ENCODE measurements around the gene B3GNT3.

- TF ChIP-seq NFIC (IDR thresholded peaks at IDR 0.05) (peak; percentile 19; the same call in 1 of the 2 replicates), EP300 (IDR thresholded peaks at IDR 0.05; ENCODE audit: borderline replicate concordance) (peak; percentile 75), TAF1 (IDR thresholded peaks at IDR 0.05; ENCODE audit: low read depth) (no peak), TCF12 (IDR thresholded peaks at IDR 0.05; ENCODE audit: low read depth) (peak; percentile 76), ZBTB7A (IDR thresholded peaks at IDR 0.05; ENCODE audit: low read depth) (no peak)
- TF ChIP-seq, protein P1, sequence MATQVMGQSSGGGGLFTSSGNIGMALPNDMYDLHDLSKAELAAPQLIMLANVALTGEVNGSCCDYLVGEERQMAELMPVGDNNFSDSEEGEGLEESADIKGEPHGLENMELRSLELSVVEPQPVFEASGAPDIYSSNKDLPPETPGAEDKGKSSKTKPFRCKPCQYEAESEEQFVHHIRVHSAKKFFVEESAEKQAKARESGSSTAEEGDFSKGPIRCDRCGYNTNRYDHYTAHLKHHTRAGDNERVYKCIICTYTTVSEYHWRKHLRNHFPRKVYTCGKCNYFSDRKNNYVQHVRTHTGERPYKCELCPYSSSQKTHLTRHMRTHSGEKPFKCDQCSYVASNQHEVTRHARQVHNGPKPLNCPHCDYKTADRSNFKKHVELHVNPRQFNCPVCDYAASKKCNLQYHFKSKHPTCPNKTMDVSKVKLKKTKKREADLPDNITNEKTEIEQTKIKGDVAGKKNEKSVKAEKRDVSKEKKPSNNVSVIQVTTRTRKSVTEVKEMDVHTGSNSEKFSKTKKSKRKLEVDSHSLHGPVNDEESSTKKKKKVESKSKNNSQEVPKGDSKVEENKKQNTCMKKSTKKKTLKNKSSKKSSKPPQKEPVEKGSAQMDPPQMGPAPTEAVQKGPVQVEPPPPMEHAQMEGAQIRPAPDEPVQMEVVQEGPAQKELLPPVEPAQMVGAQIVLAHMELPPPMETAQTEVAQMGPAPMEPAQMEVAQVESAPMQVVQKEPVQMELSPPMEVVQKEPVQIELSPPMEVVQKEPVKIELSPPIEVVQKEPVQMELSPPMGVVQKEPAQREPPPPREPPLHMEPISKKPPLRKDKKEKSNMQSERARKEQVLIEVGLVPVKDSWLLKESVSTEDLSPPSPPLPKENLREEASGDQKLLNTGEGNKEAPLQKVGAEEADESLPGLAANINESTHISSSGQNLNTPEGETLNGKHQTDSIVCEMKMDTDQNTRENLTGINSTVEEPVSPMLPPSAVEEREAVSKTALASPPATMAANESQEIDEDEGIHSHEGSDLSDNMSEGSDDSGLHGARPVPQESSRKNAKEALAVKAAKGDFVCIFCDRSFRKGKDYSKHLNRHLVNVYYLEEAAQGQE (IDR thresholded peaks at IDR 0.05; ENCODE audit: low read depth), result no peak
- TF ChIP-seq, protein P2, sequence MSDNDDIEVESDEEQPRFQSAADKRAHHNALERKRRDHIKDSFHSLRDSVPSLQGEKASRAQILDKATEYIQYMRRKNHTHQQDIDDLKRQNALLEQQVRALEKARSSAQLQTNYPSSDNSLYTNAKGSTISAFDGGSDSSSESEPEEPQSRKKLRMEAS (IDR thresholded peaks at IDR 0.05), result peak; percentile 24; the same call in 1 of the 2 replicates
These were observed 2.7 kb downstream of the B3GNT3 start for GRCh38 chr19:17797424-17798201.
